B cell (primary cell): Measurements from ENCODE around the gene ZNF771. TPM values are rescaled to one million over a fixed set of nuclear protein-coding genes. Genes with fewer than 3 reads are reported as not detected.
A peak's percentile ranks its signal among the peaks of the same experiment; 100 is the strongest.

ENCODE experiments used
- ATAC-seq: fragments of 200-7000 bp; cut with Tn5 transposase; one replicate; pipeline ENCODE4 v1.10.0; 2021; ENCODE audit warnings: low read depth, mild to moderate bottlenecking, moderate number of reproducible peaks, moderate library complexity
- CTCF ChIA-PET: fragments of 350-600 bp; sonication (Branson Sonifier 250); formaldehyde crosslinking; loops from one replicate; lab custom pipeline; 2021; ENCODE audit warnings: antibody characterized with exemption, inconsistent platforms; lab: Charles Lee
- POLR2A ChIA-PET: fragments of 350-600 bp; sonication (Branson Sonifier 250); formaldehyde crosslinking; loops from one replicate; lab custom pipeline; 2021; ENCODE audit warnings: antibody characterized with exemption; lab: Charles Lee
- DNase-seq: peaks from one replicate; pipeline ENCODE4 v3.0.0; 2013
- H2AFZ ChIP-seq: 2 replicates; pipeline ENCODE4 v1.6.1; 2012; ENCODE audit warnings: mild to moderate bottlenecking, low read depth, low read length; ENCODE audit not compliant: insufficient read depth, poor library complexity, severe bottlenecking
- H3K27ac ChIP-seq, 2 donors: 1 replicate in 1 of 2; 2 replicates in 1 of 2; pipeline ENCODE4 v1.5.1; 2012 to 2013; ENCODE audit warnings: low read length in 2 of 2, mild to moderate bottlenecking in 2 of 2, moderate library complexity in 1 of 2
- H3K27me3 ChIP-seq, 4 experiments: fragments of 200-600 bp in 1 of 4; sonication (generic) in 1 of 4; replicated peaks in 1 of 4; 1 replicate in 2 of 4; 2 replicates in 2 of 4; pipeline versions ENCODE4 v1.6.1 to v1.7.0; 2013 to 2016; ENCODE audit warnings: low read length in 3 of 4, mild to moderate bottlenecking in 2 of 4, mixed read lengths in 1 of 4, moderate library complexity in 1 of 4; ENCODE audit not compliant: insufficient read depth in 4 of 4, control insufficient read depth in 3 of 4; ENCODE audit errors: control extremely low read depth in 1 of 4
- H3K36me3 ChIP-seq, 2 experiments: replicated peaks in 1 of 2; 1 replicate in 1 of 2; 2 replicates in 1 of 2; pipeline versions ENCODE4 v1.6.1 to v1.7.1; 2013; ENCODE audit warnings: low read length in 1 of 2; ENCODE audit not compliant: insufficient read depth in 2 of 2, control insufficient read depth in 1 of 2; ENCODE audit errors: control extremely low read depth in 1 of 2, extremely low read depth in 1 of 2
- H3K4me1 ChIP-seq, 2 donors: fragments of 200-600 bp in 1 of 2; sonication (generic) in 1 of 2; 1 replicate in 1 of 2; 2 replicates in 1 of 2; pipeline versions ENCODE4 v1.5.1 to v1.6.1; 2013 to 2017; ENCODE audit warnings: low read length in 2 of 2; ENCODE audit not compliant: control insufficient read depth in 2 of 2, insufficient read depth in 2 of 2
- H3K4me2 ChIP-seq: replicated peaks from 2 replicates; pipeline ENCODE3; 2012; ENCODE audit warnings: mild to moderate bottlenecking, low read depth, low read length; ENCODE audit not compliant: poor library complexity, severe bottlenecking
- H3K4me3 ChIP-seq, 5 experiments: fragments of 200-600 bp in 1 of 5; sonication (generic) in 1 of 5; 1 replicate in 3 of 5; 2 replicates in 2 of 5; pipeline versions ENCODE4 v1.5.1 to v1.7.0; 2011 to 2016; ENCODE audit warnings: low read length in 4 of 5, mild to moderate bottlenecking in 4 of 5, low read depth in 2 of 5, control low read depth in 1 of 5, moderate library complexity in 1 of 5; ENCODE audit not compliant: insufficient read depth in 1 of 5; ENCODE audit errors: control extremely low read depth in 1 of 5, extremely low read depth in 1 of 5
- H3K79me2 ChIP-seq: fragments of 200-600 bp; sonication (generic); one replicate; pipeline ENCODE4 v1.6.0; 2016; ENCODE audit warnings: low read length; ENCODE audit not compliant: control insufficient read depth, insufficient read depth
- H3K9ac ChIP-seq: fragments of 200-600 bp; sonication (generic); 2 replicates; pipeline ENCODE4 v1.6.1; 2017; ENCODE audit warnings: mild to moderate bottlenecking, low read length, moderate library complexity
- H3K9me3 ChIP-seq, 3 donors: one replicate each; pipeline versions ENCODE4 v1.6.1 to v1.7.1; 2013; ENCODE audit warnings: low read length in 2 of 3; ENCODE audit not compliant: control insufficient read depth in 2 of 3, insufficient read depth in 1 of 3; ENCODE audit errors: control extremely low read depth in 1 of 3
- H4K20me1 ChIP-seq: 2 replicates; pipeline ENCODE4 v1.6.0; 2012; ENCODE audit warnings: mild to moderate bottlenecking, low read length; ENCODE audit not compliant: insufficient read depth, control insufficient read depth, poor library complexity, severe bottlenecking
- H3K27ac Mint-ChIP-seq: one replicate; pipeline ENCODE4 v1.8.0; 2021; ENCODE audit warnings: mixed read lengths
- H3K27me3 Mint-ChIP-seq: one replicate; pipeline ENCODE4 v1.8.0; 2021; ENCODE audit warnings: mixed read lengths
- H3K4me1 Mint-ChIP-seq: one replicate; pipeline ENCODE4 v1.8.0; 2021; ENCODE audit warnings: mixed read lengths
- H3K4me3 Mint-ChIP-seq: one replicate; pipeline ENCODE4 v1.8.0; 2021; ENCODE audit warnings: mixed read lengths
- H3K9me3 Mint-ChIP-seq: one replicate; pipeline ENCODE4 v1.8.0; 2022; ENCODE audit warnings: mixed read lengths; ENCODE audit not compliant: insufficient read depth
- CTCF ChIP-seq: fragments of 200-600 bp; IDR thresholded peaks from one replicate; pipeline ENCODE4 v1.8.0; 2022; ENCODE audit warnings: antibody characterized with exemption, mild to moderate bottlenecking
- EZH2 ChIP-seq: IDR thresholded peaks from 2 replicates; pipeline ENCODE4 v1.6.1; 2012; ENCODE audit warnings: borderline replicate concordance, low read depth, mild to moderate bottlenecking, moderate library complexity, low read length; ENCODE audit not compliant: insufficient read depth, poor library complexity, severe bottlenecking
- WGBS: methylation state at CpG from one replicate; pipeline ENCODE4 v1.1.5; 2013; ENCODE audit warnings: missing lambda C conversion rate; ENCODE audit not compliant: insufficient coverage; 5-methylcytosine and 5-hydroxymethylcytosine counted together
- intact Hi-C: fragments of 100-400 bp; cut with micrococcal nuclease; formaldehyde crosslinking; loops from one replicate; pipeline ENCODE4 v1.10.0; 2022
- polyA minus RNA-seq: library from RNA; depleted of rRNA, polyadenylated mRNA; stranded (reverse); fragments of >200 nt; gene quantifications from 2 replicates; pipeline ENCODE4 v1.2.3, GENCODE V29; 2012
- polyA plus RNA-seq: library from polyadenylated mRNA; depleted of rRNA; stranded (reverse); fragments of >200 nt; gene quantifications from 2 replicates; pipeline ENCODE4 v1.2.3, GENCODE V29; 2012
- total RNA-seq, 2 donors: library from RNA; stranded (reverse); fragments of 120-200 nt in 1 of 2; gene quantifications; 1 replicate in 1 of 2; 2 replicates in 1 of 2; pipeline versions ENCODE4 v1.2.3 to v1.2.4, GENCODE V29; 2013 to 2022

Gene ZNF771
- total RNA-seq (6.6 and 8.3 TPM in 2 replicates), polyA plus RNA-seq (3.7 and 4.1 TPM in 2 replicates), polyA minus RNA-seq (4.4 and 5.9 TPM in 2 replicates)
- total RNA-seq (2013): 2.4 TPM

GRCh38 chr16:30407102-30407803, at the start of gene ZNF771:
TSS of gene ZNF771 (plus strand) at chr16:30407606. CDS start at chr16:30408054, 448 bp downstream.
- intact Hi-C loops: loop anchor here (1.0 kb wide), 3 partner anchors 29 to 72 kb away; no protein-coding TSS in a partner anchor
- Histone ChIP-seq H3K36me3 (peaks cover 0 to 7% of the 10 kb centered on the region in 2 experiments), H3K27me3 (no peaks in the 10 kb centered on the region), H3K9me3 (no peaks in the 10 kb centered on the region), H2AFZ (peak within 1 kb of the TSS; percentile 79), H3K27ac (peak within 1 kb of the TSS; percentile 42 to 57), H3K79me2 (peaks cover 8% of the 10 kb centered on the region), H3K9ac (peak within 1 kb of the TSS; percentile 69), H3K4me3 (peak within 1 kb of the TSS; percentile 42 to 76 (median 66)), H3K4me1 (peaks cover 15 to 23% of the 10 kb centered on the region in 2 donors), H4K20me1 (no peaks in the 10 kb centered on the region), H3K4me2 (peak within 1 kb of the TSS; percentile 93)
- Mint-ChIP-seq H3K27ac (peak within 1 kb of the TSS; percentile 96), H3K4me3 (peak within 1 kb of the TSS; percentile 98), H3K4me1 (peaks cover 21% of the 10 kb centered on the region), H3K9me3 (no peaks in the 10 kb centered on the region), H3K27me3 (peaks cover 3% of the 10 kb centered on the region)
- WGBS: under 1% methylated on average over 65 of the region's 65 CpGs
- DNase-seq (peak; percentile 94), ATAC-seq (peak; percentile 91)
- POLR2A ChIA-PET: interaction anchor here (0.5 to 2.0 kb wide), 15 partner anchors 9 to 315 kb away, joined by 3 to 11 read pairs (median 4); partner anchors contain the start of genes CORO1A, DCTPP1, SEPTIN1 and TBX6
- TF ChIP-seq CTCF (no peak), EZH2 (no peak)
- CTCF ChIA-PET: interaction anchor here (1.0 to 5.4 kb wide), 14 partner anchors 7 to 221 kb away, joined by 3 to 65 read pairs (median 5); partner anchors contain the start of genes DCTPP1, SEPTIN1, TBC1D10B and ZNF48
